Large intestine (tissue), 3 donors: ENCODE results near the gene C5orf58. TPM values are rescaled to one million over a fixed set of nuclear protein-coding genes. Genes with fewer than 3 reads are reported as not detected.

ENCODE experiments used
- DNase-seq, 2 donors: peaks; one replicate each; pipeline versions ENCODE4 v3.0.0 to v3.0.0-alpha.2; 2013
- H3K27ac ChIP-seq: one replicate; pipeline ENCODE4 v1.5.1; 2013; ENCODE audit warnings: low read length
- H3K27me3 ChIP-seq: 2 replicates; pipeline ENCODE4 v1.6.1; 2013; ENCODE audit warnings: low read length; ENCODE audit not compliant: control insufficient read depth, insufficient read depth
- H3K36me3 ChIP-seq: 2 replicates; pipeline ENCODE4 v1.6.1; 2013; ENCODE audit warnings: low read length; ENCODE audit not compliant: control insufficient read depth, insufficient read depth
- H3K4me1 ChIP-seq: one replicate; pipeline ENCODE4 v1.6.1; 2013; ENCODE audit warnings: low read length; ENCODE audit not compliant: control insufficient read depth, insufficient read depth
- H3K4me3 ChIP-seq: one replicate; pipeline ENCODE4 v1.5.1; 2013; ENCODE audit warnings: low read length
- H3K9me3 ChIP-seq: one replicate; pipeline ENCODE4 v1.6.1; 2013; ENCODE audit warnings: mild to moderate bottlenecking, low read depth, low read length, moderate library complexity; ENCODE audit not compliant: control insufficient read depth
- WGBS: methylation state at CpG from one replicate; pipeline ENCODE4 v1.1.5; 2013; ENCODE audit warnings: low lambda C conversion rate; ENCODE audit not compliant: insufficient coverage; 5-methylcytosine and 5-hydroxymethylcytosine counted together
- polyA plus RNA-seq: library from polyadenylated mRNA; unstranded; fragments of 120-200 nt; gene quantifications from one replicate; pipeline ENCODE4 v1.2.1, GENCODE V29; 2013

C5orf58 gene
- polyA plus RNA-seq, 1 donor = 1.0 TPM

- no peaks in the 10 kb centered on the region for H3K4me1 ChIP-seq
- no peaks in the 10 kb centered on the region for H3K36me3 ChIP-seq
- H3K27ac ChIP-seq = no peak overlapping the region
- H3K9me3 ChIP-seq = no peaks in the 10 kb centered on the region
- H3K27me3 ChIP-seq = no peaks in the 10 kb centered on the region
- no CpG with 5 or more reads among the region's 1 CpG for WGBS
- no peak for DNase-seq
- no peak overlapping the region for H3K4me3 ChIP-seq
Measured at GRCh38 chr5:170283296-170283695, 50.5 kb downstream of the C5orf58 start.

- Histone ChIP-seq H3K27ac (no peak overlapping the region), H3K27me3 (no peaks in the 10 kb centered on the region), H3K4me1 (no peaks in the 10 kb centered on the region), H3K4me3 (no peak overlapping the region), H3K9me3 (no peaks in the 10 kb centered on the region), H3K36me3 (no peaks in the 10 kb centered on the region)
- no peak for DNase-seq
- WGBS = 75% methylated on average over 2 of the region's 2 CpGs
Measured at GRCh38 chr5:170284231-170284630, 51.4 kb downstream of the C5orf58 start.

- no peaks in the 10 kb centered on the region for H3K36me3 ChIP-seq
- H3K27me3 ChIP-seq = no peaks in the 10 kb centered on the region
- no peaks in the 10 kb centered on the region for H3K4me1 ChIP-seq
- H3K27ac ChIP-seq = no peak overlapping the region
- H3K4me3 ChIP-seq = no peak overlapping the region
- DNase-seq = no peak
- no peaks in the 10 kb centered on the region for H3K9me3 ChIP-seq
Measured at GRCh38 chr5:170285181-170285580, 52.4 kb downstream of the C5orf58 start.

GRCh38 chr5:170286386-170286925, 53.7 kb downstream of the C5orf58 start:
- Histone ChIP-seq H3K4me1 (no peaks in the 10 kb centered on the region), H3K9me3 (no peaks in the 10 kb centered on the region), H3K27ac (no peak overlapping the region), H3K4me3 (no peak overlapping the region), H3K27me3 (no peaks in the 10 kb centered on the region), H3K36me3 (no peaks in the 10 kb centered on the region)
- no peak for DNase-seq
- WGBS = 80% methylated on average over 1 of the region's 3 CpGs

- no peaks in the 10 kb centered on the region for H3K36me3 ChIP-seq
- DNase-seq = peak in 1 of 2 donors; percentile 14
- no peak overlapping the region for H3K27ac ChIP-seq
- H3K9me3 ChIP-seq = no peaks in the 10 kb centered on the region
- H3K4me1 ChIP-seq = no peaks in the 10 kb centered on the region
- WGBS = no CpG with 5 or more reads among the region's 1 CpG
- H3K4me3 ChIP-seq = no peak overlapping the region
- H3K27me3 ChIP-seq = no peaks in the 10 kb centered on the region
Measured at GRCh38 chr5:170287532-170287931, 54.7 kb downstream of the C5orf58 start.

GRCh38 chr5:170288151-170288550, 55.4 kb downstream of the C5orf58 start:
- Histone ChIP-seq H3K9me3 (no peaks in the 10 kb centered on the region), H3K36me3 (no peaks in the 10 kb centered on the region), H3K27ac (no peak overlapping the region), H3K27me3 (no peaks in the 10 kb centered on the region), H3K4me3 (no peak overlapping the region), H3K4me1 (no peaks in the 10 kb centered on the region)
- DNase-seq = no peak
- no CpG with 5 or more reads among the region's 2 CpGs for WGBS

GRCh38 chr5:170288551-170288950, 55.8 kb downstream of the C5orf58 start:
- H3K27ac ChIP-seq = no peak overlapping the region
- DNase-seq = no peak
- no peaks in the 10 kb centered on the region for H3K4me1 ChIP-seq
- H3K36me3 ChIP-seq = no peaks in the 10 kb centered on the region
- H3K4me3 ChIP-seq = no peak overlapping the region
- H3K27me3 ChIP-seq = no peaks in the 10 kb centered on the region
- no peaks in the 10 kb centered on the region for H3K9me3 ChIP-seq
- no CpG with 5 or more reads among the region's 3 CpGs for WGBS

- 72% methylated on average over 2 of the region's 3 CpGs for WGBS
- no peak overlapping the region for H3K4me3 ChIP-seq
Measured at GRCh38 chr5:170289121-170289520, 56.3 kb downstream of the C5orf58 start.

GRCh38 chr5:170289764-170290163, 57.0 kb downstream of the C5orf58 start:
- Histone ChIP-seq H3K9me3 (no peaks in the 10 kb centered on the region), H3K27ac (no peak overlapping the region), H3K36me3 (no peaks in the 10 kb centered on the region)

More at GRCh38 chr5:170289121-170289520, 56.3 kb downstream of the C5orf58 start:
- Histone ChIP-seq H3K27ac (no peak overlapping the region), H3K9me3 (no peaks in the 10 kb centered on the region), H3K27me3 (no peaks in the 10 kb centered on the region), H3K4me1 (no peaks in the 10 kb centered on the region), H3K36me3 (no peaks in the 10 kb centered on the region)
- DNase-seq = no peak

GRCh38 chr5:170290498-170290897, 57.7 kb downstream of the C5orf58 start:
- no peaks in the 10 kb centered on the region for H3K27me3 ChIP-seq
- no CpG with 5 or more reads among the region's 3 CpGs for WGBS
- no peaks in the 10 kb centered on the region for H3K9me3 ChIP-seq
- H3K36me3 ChIP-seq = no peaks in the 10 kb centered on the region
- DNase-seq = no peak
- H3K4me3 ChIP-seq = no peak overlapping the region
- H3K4me1 ChIP-seq = no peaks in the 10 kb centered on the region
- H3K27ac ChIP-seq = no peak overlapping the region

More at GRCh38 chr5:170289764-170290163, 57.0 kb downstream of the C5orf58 start:
- WGBS = 100% methylated on average over 1 of the region's 4 CpGs
- no peak overlapping the region for H3K4me3 ChIP-seq
- H3K4me1 ChIP-seq = no peaks in the 10 kb centered on the region
- DNase-seq = no peak
- no peaks in the 10 kb centered on the region for H3K27me3 ChIP-seq
